ENCODE results near the gene CD46.
"Not testable (repeated sequence)": the region's sequence is repeated elsewhere in the genome, so short reads cannot be mapped to it uniquely, and the experiment has no call there.

Gene CD46

DNA sequence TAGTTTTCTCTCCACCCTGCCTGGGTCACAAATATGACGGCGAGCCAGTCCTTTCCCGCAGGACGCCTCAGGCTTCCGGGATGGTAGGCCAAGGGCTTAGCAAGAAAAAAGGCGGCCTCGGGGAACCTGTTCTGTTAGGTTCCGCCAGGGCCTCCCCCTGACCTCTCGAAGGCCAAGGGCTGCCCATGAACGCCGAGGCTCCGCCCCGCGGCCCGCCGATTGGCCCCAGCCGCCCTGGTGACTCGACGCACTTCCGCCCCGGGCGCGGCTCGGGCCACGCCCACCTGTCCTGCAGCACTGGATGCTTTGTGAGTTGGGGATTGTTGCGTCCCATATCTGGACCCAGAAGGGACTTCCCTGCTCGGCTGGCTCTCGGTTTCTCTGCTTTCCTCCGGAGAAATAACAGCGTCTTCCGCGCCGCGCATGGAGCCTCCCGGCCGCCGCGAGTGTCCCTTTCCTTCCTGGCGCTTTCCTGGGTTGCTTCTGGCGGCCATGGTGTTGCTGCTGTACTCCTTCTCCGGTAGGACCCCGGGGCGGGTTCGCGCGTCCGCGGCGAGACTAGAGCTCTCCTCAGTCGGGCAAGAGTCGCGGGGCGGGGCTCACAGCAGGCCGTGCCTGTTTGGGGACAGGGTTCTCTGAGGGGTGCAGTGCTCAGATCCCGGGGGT lies at the start of gene CD46:
CD46 (plus strand) TSS at position 265 of the 666 bp plus-strand sequence; CDS start at position 424, 159 bp downstream.
- peak; percentile 97 for DNase-seq

DNA sequence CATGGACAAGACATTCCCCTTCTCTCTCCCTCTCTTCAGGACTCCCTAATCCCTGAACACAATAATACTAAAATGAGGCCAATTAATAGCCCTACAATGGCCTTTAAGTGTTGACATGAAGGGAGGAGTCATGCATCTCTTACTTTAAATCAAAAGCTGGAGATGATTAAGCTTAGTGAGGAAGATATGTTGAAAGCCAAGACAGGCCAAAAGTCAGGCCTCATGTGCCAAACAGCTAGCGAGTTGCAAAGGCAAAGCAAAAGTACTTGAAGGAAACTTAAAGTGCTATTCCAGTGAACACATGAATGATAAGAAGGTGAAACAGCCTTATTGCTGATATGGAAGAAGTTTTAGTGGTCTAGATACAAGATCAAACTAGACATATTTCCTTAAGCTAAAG lies 49.5 kb upstream of the CD46 start:
- no peak for DNase-seq

- DNase-seq = no peak
These were observed 48.1 kb upstream of the CD46 start for GRCh38 chr1:207703712-207704111.

- not testable (repeated sequence) for DNase-seq
These were observed 43.9 kb upstream of the CD46 start for GRCh38 chr1:207708004-207708403.

DNA sequence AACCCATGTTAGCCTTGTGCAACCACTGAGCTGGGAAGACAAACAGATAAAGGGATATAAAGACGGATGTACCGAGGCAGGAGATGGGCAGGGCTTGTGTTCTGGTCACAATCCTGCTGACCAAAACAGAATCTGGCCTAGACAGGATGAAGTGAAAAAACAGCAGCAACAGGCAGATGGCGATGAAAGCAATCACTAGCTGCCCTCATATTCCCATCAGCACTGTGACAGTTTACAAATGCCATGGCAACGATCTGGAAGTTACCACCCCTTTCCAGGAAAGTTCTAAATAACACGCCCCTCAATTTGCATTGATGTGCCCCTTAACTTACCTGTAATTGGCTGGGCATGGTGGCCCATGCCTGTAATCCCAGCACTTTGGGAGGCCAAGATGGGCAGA lies 40.6 kb upstream of the CD46 start:
- DNase-seq = no peak

DNA sequence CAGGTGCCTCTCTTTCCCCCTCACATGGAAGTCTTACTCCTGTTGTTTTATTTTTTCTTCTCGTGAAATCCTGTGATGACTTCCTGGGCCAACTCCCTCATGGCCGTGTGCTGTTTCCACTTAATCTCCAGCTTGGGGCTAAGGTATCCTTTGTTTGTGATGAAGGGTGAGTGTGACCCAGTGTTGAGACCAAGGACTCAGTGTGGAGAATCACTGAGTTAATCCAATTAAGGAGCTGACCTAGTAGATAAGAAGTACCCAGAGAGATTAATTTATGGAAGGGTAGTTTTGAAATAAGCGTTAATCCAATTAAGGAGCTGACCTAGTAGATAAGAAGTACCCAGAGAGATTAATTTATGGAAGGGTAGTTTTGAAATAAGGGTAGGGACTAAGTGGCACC lies 39.2 kb upstream of the CD46 start:
- DNase-seq = not testable (repeated sequence)

DNA sequence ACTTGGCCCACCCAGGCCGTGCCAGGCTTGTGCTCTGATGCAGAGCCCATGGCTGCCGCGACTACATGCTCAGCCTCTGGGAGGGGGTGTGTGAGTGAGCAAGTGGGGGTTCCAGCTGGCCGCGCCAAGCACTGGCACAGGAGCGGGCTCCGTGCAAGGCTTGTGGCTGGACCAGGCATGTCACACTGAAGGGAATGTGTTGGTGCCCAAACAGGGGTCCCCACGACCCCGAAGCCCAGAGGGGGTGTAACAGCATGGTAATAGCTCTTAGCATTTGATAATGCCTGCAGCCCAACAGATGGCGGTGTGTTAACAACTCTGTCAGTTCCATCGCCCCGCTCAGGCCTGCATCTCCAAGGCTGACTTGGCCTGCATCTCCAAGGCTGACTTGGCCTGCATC lies 38.3 kb upstream of the CD46 start:
- no peak for DNase-seq

GRCh38 chr1:207719234-207719633 lies 32.6 kb upstream of the CD46 start:
- DNase-seq = no peak

- not testable (repeated sequence) for DNase-seq
These were observed 23.5 kb upstream of the CD46 start for GRCh38 chr1:207728200-207728858.

- not testable (repeated sequence) for DNase-seq
These were observed 14.2 kb upstream of the CD46 start for GRCh38 chr1:207737503-207738157.

DNA sequence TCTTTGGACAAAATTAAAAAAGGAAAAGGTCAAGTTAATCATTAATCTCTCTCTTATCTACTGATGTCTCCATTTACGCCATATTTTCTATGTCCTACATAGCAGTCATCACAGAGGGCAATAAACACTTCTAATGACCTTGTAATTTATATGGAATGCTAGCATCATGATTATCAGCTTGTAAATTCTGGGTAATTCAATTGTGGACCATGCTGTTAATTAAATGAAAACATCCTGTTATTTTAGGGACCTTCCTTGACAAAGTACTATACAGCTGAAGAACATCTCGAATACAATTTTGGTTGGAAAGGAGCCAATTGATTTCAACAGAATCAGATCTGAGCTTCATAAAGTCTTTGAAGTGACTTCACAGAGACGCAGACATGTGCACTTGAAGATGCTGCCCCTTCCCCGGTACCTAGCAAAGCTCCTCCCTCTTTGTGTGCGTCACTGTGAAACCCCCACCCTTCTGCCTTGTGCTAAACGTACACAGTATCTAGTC lies 13.6 kb upstream of the CD46 start:
- not testable (repeated sequence) for DNase-seq

- no peak for DNase-seq
These were observed 11.6 kb upstream of the CD46 start for GRCh38 chr1:207740207-207740606.

GRCh38 chr1:207742850-207743555 lies 8.9 kb upstream of the CD46 start:
- DNase-seq = no peak

- no peak for DNase-seq
These were observed 7.8 kb upstream of the CD46 start for GRCh38 chr1:207744000-207744534.

- no peak for DNase-seq
These were observed 6.6 kb upstream of the CD46 start for GRCh38 chr1:207745285-207745684.

DNA sequence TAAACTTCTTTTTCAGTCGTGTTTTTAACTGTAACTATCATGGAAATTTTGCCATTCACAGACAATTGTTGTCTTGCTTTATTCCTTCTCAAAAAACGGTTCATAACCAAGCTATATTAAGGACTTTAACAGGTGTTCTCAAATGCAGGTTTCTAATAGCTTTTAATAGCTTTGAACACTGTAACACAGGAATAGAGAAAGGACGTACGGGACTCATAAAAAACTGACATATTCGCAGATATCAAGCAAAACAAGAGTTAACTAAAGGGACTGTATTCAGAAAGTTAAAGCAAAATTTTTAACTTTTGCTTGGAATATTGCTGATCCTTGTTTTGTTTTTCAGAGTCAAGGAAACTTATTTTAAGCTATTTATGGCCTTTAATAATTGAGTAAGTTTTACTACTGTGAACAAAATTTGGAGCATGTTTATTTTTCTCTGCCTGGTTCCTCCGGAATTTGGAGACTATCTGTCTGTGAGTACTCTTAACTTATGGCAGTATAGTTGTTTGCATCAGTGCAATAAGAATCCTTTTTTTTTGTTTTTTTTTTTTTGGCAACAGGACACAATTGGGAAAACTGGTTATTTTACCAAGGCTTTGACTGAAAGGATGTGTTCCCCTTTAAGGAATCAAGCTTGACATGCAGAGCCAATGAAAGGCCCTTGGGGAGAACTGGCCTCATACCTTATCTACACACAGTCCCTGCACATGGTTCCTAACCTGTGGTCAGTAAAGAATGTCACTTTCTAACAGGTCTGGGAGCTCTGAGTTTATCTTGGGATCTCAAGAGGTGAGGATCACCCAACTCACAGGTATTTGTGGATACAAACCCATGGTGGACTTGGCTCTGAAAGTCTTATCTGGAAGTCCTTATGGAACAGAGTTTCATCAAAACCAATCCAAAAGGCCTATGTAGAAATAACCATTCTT lies 5.8 kb upstream of the CD46 start:
- DNase-seq = no peak

DNA sequence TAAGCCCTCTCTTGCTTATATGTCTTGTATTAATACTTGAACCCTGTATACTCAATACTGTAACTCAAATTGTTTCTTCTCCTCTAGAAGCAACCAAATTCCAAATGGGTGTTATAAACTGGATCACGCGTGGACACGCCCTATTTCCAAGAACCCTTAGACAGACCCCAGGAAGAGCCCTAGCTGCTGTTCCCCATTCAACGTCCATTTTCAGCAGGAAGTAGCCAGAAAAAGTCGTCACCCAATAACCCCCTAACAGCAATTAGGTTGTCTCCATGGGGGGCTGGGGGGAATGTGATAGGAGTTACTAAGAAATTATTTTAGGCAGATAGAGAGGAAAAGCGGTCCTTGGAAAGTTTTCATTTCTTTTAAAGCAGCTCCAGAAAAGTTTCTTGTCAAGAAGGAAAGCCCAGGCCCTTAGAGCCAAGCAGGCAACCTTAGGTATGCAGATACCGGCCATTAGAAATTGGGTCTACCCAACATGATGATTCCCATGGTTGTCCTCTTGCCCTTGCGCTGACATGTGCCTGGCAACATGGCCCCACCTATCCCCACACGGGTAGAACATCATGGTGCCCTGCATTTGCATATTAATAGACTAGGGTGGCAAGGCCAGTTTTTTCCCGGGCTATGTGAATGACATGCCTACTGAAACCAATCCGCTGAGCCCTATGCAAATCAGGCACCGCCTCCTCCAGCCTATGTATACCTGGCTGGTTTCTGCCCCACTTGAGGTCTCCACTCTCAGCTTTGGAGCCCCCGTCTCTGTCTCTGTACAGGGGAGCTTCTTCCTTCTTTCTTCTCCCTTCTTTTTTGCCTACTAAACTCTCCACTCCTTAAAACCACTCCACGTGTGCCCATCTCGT lies 4.0 kb upstream of the CD46 start:
- DNase-seq = no peak

DNA sequence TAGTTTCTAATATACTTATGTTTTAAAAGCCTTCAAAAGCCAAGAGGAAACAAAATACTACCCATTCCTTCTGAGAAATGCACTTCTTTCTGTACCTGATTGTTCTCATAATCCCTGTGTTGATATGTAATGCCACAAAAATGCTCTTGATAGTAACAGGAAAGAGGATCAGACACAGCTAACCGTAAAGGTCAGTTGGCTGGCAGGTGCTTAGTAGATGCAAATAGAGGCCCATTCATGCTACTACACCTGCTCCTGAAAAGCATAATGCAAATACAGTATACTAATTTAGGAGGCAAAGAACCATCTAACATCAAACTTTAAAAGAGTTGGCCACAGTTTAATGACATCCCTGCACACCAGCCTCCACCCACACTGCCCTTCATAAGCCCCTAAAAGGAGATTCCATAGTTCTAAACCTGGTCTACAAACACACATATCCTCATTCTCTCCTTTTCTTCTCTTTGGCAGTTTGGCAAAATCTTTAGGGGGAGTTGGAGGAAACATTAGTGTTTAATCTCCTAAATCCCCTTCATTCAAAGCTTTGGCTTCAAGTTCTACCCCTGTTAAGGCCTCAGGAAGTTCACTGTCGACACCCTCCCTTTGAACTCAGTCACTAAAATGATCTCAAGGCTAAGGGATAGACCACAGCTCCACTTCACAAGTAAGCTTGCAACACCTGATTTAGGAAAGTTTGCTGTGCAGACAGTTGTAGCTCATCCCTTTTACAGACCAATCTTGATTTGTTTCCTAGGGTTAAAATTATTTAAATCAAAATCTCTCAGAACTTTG lies 2.9 kb upstream of the CD46 start:
- peak; percentile 37 for DNase-seq

DNA sequence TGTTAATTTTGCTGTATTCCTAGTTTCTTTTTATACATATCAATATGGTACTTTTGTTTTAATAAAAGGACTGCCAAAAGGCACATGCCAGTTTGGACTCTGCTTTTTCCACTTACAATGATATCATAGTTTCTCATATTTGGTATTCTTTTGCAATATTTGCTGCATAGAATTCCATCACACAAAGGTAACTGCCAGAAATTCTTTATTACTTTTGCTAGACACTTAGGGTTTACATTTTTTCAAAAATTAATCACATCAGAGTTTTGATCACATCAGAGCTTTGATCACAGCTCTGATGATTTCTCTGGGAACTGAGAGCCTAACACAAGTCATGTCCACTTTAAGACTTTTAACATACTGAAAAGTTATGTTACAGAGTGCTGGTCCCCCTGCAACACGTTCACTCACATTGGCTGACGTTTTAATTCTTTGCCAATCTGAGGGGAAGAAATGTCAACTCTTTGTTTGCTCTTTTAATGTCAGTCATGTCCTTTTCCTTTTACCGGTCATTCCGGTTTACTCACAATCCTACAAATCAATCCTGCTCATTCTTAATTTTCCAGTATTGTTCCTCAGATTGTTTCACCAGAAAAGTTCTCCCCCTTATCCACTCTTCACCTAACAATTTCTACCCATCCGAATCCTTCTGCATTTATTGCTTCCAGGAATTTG lies 1.1 kb upstream of the CD46 start:
- no peak for DNase-seq

GRCh38 chr1:207751463-207751789 lies 428 bp upstream of the CD46 start:
- not testable (repeated sequence) for DNase-seq
